HL-60 (cell line): ENCODE measurements around the gene KCNE1.
"Not testable (repeated sequence)": the region's sequence is repeated elsewhere in the genome, so short reads cannot be mapped to it uniquely, and the experiment has no call there.

Source experiments
- DNase-seq, 2 experiments: peaks; one replicate each; pipeline ENCODE4 v3.0.0-alpha.2; 2010 to 2020; ENCODE audit warnings: low read depth in 1 of 2, low spot score in 1 of 2
- H3K27ac ChIP-seq: fragments of 250-450 bp; sonication (Bioruptor Pico); replicated peaks from 2 replicates; pipeline ENCODE4 v1.5.1; 2020; ENCODE audit warnings: mild to moderate bottlenecking, moderate library complexity
- H3K27me3 ChIP-seq: fragments of 250-450 bp; sonication (Bioruptor Pico); 2 replicates; pipeline ENCODE4 v1.5.1; 2021; ENCODE audit warnings: mild to moderate bottlenecking, moderate library complexity; ENCODE audit not compliant: insufficient read depth, poor library complexity, severe bottlenecking
- H3K4me3 ChIP-seq: replicated peaks from 2 replicates; pipeline ENCODE4 v1.5.1; 2011; ENCODE audit warnings: mild to moderate bottlenecking, control low read depth, low read length; ENCODE audit not compliant: insufficient read depth
- CTCF ChIP-seq: IDR thresholded peaks from one replicate; pipeline ENCODE4 v1.5.1; 2011; ENCODE audit warnings: low read length, control low read depth, inconsistent platforms; ENCODE audit not compliant: insufficient read depth
- GABPA ChIP-seq: IDR thresholded peaks from 2 replicates; pipeline ENCODE4 v1.6.1; 2012; ENCODE audit warnings: low read depth
- POLR2AphosphoS5 ChIP-seq: IDR thresholded peaks from 2 replicates; pipeline ENCODE4 v1.6.1; 2012; ENCODE audit warnings: low read depth
- SPI1 ChIP-seq: IDR thresholded peaks from 2 replicates; pipeline ENCODE4 v1.6.1; 2012; ENCODE audit warnings: low read depth, mild to moderate bottlenecking, borderline replicate concordance
- TF ChIP-seq, protein P1 (sequence below): IDR thresholded peaks from 2 replicates; pipeline ENCODE4 v1.6.1; 2012; ENCODE audit warnings: low read depth; ENCODE audit not compliant: insufficient replicate concordance

The KCNE1 gene

DNA sequence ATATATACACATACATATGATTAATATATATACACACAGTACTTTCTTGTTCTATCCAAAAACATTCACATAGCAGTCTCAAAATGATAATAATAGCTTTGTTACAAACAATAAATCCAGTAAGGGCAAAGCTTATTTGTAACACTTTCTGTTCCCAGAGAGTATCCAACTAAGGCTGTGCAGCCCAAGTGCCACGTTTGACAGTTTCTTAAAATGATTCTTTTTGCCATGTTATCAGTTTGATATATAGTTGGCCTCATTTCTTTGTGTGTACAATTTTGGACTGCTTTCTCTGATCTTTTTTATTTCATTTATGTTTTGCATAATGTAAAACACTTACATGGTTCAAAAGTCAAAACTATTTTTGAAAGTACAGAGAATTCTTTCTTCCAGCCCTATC is 11.8 kb downstream of the KCNE1 start:
- DNase-seq, result no peak
- H3K27me3 ChIP-seq, result no peaks in the 10 kb centered on the region
- TF ChIP-seq, protein P1, sequence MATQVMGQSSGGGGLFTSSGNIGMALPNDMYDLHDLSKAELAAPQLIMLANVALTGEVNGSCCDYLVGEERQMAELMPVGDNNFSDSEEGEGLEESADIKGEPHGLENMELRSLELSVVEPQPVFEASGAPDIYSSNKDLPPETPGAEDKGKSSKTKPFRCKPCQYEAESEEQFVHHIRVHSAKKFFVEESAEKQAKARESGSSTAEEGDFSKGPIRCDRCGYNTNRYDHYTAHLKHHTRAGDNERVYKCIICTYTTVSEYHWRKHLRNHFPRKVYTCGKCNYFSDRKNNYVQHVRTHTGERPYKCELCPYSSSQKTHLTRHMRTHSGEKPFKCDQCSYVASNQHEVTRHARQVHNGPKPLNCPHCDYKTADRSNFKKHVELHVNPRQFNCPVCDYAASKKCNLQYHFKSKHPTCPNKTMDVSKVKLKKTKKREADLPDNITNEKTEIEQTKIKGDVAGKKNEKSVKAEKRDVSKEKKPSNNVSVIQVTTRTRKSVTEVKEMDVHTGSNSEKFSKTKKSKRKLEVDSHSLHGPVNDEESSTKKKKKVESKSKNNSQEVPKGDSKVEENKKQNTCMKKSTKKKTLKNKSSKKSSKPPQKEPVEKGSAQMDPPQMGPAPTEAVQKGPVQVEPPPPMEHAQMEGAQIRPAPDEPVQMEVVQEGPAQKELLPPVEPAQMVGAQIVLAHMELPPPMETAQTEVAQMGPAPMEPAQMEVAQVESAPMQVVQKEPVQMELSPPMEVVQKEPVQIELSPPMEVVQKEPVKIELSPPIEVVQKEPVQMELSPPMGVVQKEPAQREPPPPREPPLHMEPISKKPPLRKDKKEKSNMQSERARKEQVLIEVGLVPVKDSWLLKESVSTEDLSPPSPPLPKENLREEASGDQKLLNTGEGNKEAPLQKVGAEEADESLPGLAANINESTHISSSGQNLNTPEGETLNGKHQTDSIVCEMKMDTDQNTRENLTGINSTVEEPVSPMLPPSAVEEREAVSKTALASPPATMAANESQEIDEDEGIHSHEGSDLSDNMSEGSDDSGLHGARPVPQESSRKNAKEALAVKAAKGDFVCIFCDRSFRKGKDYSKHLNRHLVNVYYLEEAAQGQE, result no peak
- no peak for TF ChIP-seq POLR2AphosphoS5
- no peak for TF ChIP-seq SPI1
- no peak for TF ChIP-seq CTCF
- H3K4me3 ChIP-seq, result no peak overlapping the region
- no peak overlapping the region for H3K27ac ChIP-seq

DNA sequence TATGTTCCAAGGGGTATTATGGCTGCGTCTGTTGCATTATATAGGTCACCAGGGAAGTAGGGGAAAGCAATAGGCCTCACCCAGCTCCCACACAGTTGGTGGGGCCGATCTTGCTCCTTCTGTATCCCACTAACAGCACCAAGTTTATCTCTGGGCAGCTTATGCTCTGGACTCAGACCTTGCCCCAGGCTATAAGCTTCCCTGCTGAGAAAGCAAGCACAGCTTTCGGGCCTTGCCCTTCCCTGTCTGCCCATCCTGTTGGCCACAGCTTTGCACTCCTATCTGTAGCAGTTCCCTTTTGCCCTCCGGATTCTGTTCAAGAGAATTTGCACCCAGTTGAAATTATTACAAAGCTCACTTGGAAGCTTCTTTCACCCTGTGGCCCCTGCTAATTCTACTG is 12.9 kb downstream of the KCNE1 start:
- H3K4me3 ChIP-seq, result no peak overlapping the region
- no peaks in the 10 kb centered on the region for H3K27me3 ChIP-seq
- TF ChIP-seq GABPA (no peak), CTCF (no peak), POLR2AphosphoS5 (no peak), SPI1 (no peak)
- TF ChIP-seq, protein P1, result no peak
- H3K27ac ChIP-seq, result no peak overlapping the region
- no peak for DNase-seq

GRCh38 chr21:34498623-34499022 is 13.4 kb downstream of the KCNE1 start:
- TF ChIP-seq CTCF (no peak), SPI1 (no peak), POLR2AphosphoS5 (no peak), GABPA (no peak)
- TF ChIP-seq, protein P1, result no peak
- Histone ChIP-seq H3K27ac (no peak overlapping the region), H3K27me3 (no peaks in the 10 kb centered on the region), H3K4me3 (no peak overlapping the region)
- no peak for DNase-seq

GRCh38 chr21:34483854-34484253 is 28.2 kb downstream of the KCNE1 start:
- H3K27me3 ChIP-seq, H3K4me3 ChIP-seq, DNase-seq, H3K27ac ChIP-seq: not testable (repeated sequence)

- not testable (repeated sequence) for H3K4me3 ChIP-seq, DNase-seq
Measured at GRCh38 chr21:34483435-34483834, 28.6 kb downstream of the KCNE1 start.

GRCh38 chr21:34467333-34467732 is 44.7 kb downstream of the KCNE1 start:
- not testable (repeated sequence) for H3K27ac ChIP-seq, H3K4me3 ChIP-seq, DNase-seq, H3K27me3 ChIP-seq

More at GRCh38 chr21:34483435-34483834, 28.6 kb downstream of the KCNE1 start:
- H3K27ac ChIP-seq, H3K27me3 ChIP-seq: not testable (repeated sequence)
